Glutamatergic neuron (in vitro differentiated cells): ENCODE results near the gene SPTBN2. TPM values are rescaled to one million over a fixed set of nuclear protein-coding genes. Genes with fewer than 3 reads are reported as not detected.

Source experiments
- DNase-seq: peaks from one replicate; pipeline ENCODE4 v3.0.0; 2022
- H3K27ac Mint-ChIP-seq: one replicate; pipeline ENCODE4 v1.8.0; 2020; ENCODE audit warnings: mild to moderate bottlenecking, mixed read lengths, inconsistent platforms; ENCODE audit not compliant: unreplicated experiment
- H3K27me3 Mint-ChIP-seq: one replicate; pipeline ENCODE4 v1.8.0; 2020; ENCODE audit warnings: mild to moderate bottlenecking, moderate library complexity, mixed read lengths, inconsistent platforms; ENCODE audit not compliant: unreplicated experiment
- H3K36me3 Mint-ChIP-seq: one replicate; pipeline ENCODE4 v1.8.0; 2020; ENCODE audit warnings: mild to moderate bottlenecking, mixed read lengths, inconsistent platforms; ENCODE audit not compliant: unreplicated experiment
- H3K4me1 Mint-ChIP-seq: one replicate; pipeline ENCODE4 v1.8.0; 2020; ENCODE audit warnings: mild to moderate bottlenecking, low read depth, mixed read lengths, inconsistent platforms; ENCODE audit not compliant: unreplicated experiment
- H3K4me3 Mint-ChIP-seq: one replicate; pipeline ENCODE4 v1.8.0; 2020; ENCODE audit warnings: mild to moderate bottlenecking, mixed read lengths, inconsistent platforms; ENCODE audit not compliant: unreplicated experiment
- H3K9me3 Mint-ChIP-seq: one replicate; pipeline ENCODE4 v1.8.0; 2020; ENCODE audit warnings: mild to moderate bottlenecking, moderate library complexity, mixed read lengths, inconsistent platforms; ENCODE audit not compliant: unreplicated experiment
- CTCF ChIP-seq: fragments of 200-600 bp; sonication (generic); IDR thresholded peaks from one replicate; pipeline ENCODE4 v1.5.0; 2021; ENCODE audit not compliant: partially characterized antibody, unreplicated experiment
- total RNA-seq: library from RNA; stranded (reverse); fragmentation: NEBNext Ultra II Directional; extraction: Animal tissue kit (Norgen Biotek cat#: 25700); gene quantifications from one replicate; pipeline ENCODE4 v1.2.1, GENCODE V29; 2021; ENCODE audit not compliant: unreplicated experiment

The SPTBN2 gene
- total RNA-seq, 1 donor from 2014 or later: 371 TPM

- peaks cover 10% of the 10 kb centered on the region for H3K4me1 Mint-ChIP-seq
Measured at GRCh38 chr11:66670816-66671215, 58.2 kb downstream of the SPTBN2 start.

GRCh38 chr11:66665369-66665768, 63.6 kb downstream of the SPTBN2 start:
- Mint-ChIP-seq H3K9me3 (peaks cover 1% of the 10 kb centered on the region), H3K27me3 (no peaks in the 10 kb centered on the region), H3K27ac (no peak overlapping the region), H3K4me1 (peaks cover 5% of the 10 kb centered on the region), H3K4me3 (no peak overlapping the region), H3K36me3 (no peaks in the 10 kb centered on the region)
- no peak for DNase-seq
- TF ChIP-seq CTCF: no peak

More at GRCh38 chr11:66670816-66671215, 58.2 kb downstream of the SPTBN2 start:
- TF ChIP-seq CTCF: no peak
- Mint-ChIP-seq H3K4me3 (no peak overlapping the region), H3K36me3 (no peaks in the 10 kb centered on the region), H3K9me3 (peaks cover 2% of the 10 kb centered on the region), H3K27ac (no peak overlapping the region), H3K27me3 (peaks cover 2% of the 10 kb centered on the region)
- no peak for DNase-seq

GRCh38 chr11:66663741-66664296, 65.2 kb downstream of the SPTBN2 start:
- Mint-ChIP-seq H3K27me3 (peaks cover 2% of the 10 kb centered on the region), H3K4me3 (no peak overlapping the region), H3K4me1 (peaks cover 4% of the 10 kb centered on the region), H3K9me3 (peaks cover 1% of the 10 kb centered on the region), H3K36me3 (no peaks in the 10 kb centered on the region), H3K27ac (no peak overlapping the region)
- DNase-seq: no peak
- TF ChIP-seq CTCF: no peak

GRCh38 chr11:66659763-66660162, 69.3 kb downstream of the SPTBN2 start:
- DNase-seq: no peak
- no peak for TF ChIP-seq CTCF
- Mint-ChIP-seq H3K36me3 (no peaks in the 10 kb centered on the region), H3K9me3 (peaks cover 1% of the 10 kb centered on the region), H3K4me3 (no peak overlapping the region), H3K4me1 (no peaks in the 10 kb centered on the region), H3K27me3 (peaks cover 2% of the 10 kb centered on the region), H3K27ac (no peak overlapping the region)

- H3K9me3 Mint-ChIP-seq: peaks cover 1% of the 10 kb centered on the region
- no peak for TF ChIP-seq CTCF
- H3K4me3 Mint-ChIP-seq: no peak overlapping the region
- H3K4me1 Mint-ChIP-seq: no peaks in the 10 kb centered on the region
- H3K36me3 Mint-ChIP-seq: no peaks in the 10 kb centered on the region
- no peak for DNase-seq
- H3K27ac Mint-ChIP-seq: no peak overlapping the region
- peaks cover 2% of the 10 kb centered on the region for H3K27me3 Mint-ChIP-seq
Measured at GRCh38 chr11:66653123-66653522, 75.9 kb downstream of the SPTBN2 start.
